Measurements from ENCODE around the gene GFER.

GRCh38 chr16:2009164-2009711, 25.2 kb downstream of the GFER start:
- no peak; the same call in 1 of the 2 replicates for TF ChIP-seq POLR2AphosphoS5 (IDR thresholded peaks at IDR 0.05; ENCODE audit: low read depth, low read length)
- no peak for TF ChIP-seq TAF1 (IDR thresholded peaks at IDR 0.05; ENCODE audit: low read depth, low read length)
- TF ChIP-seq POLR2A (IDR thresholded peaks at IDR 0.05; ENCODE audit: low read depth, low read length): no peak; the same call in 1 of the 2 replicates
